ENCODE results near the gene EEF1AKMT4.
A peak's percentile ranks its signal among the peaks of the same experiment; 100 is the strongest.
"Not testable (repeated sequence)": the region's sequence is repeated elsewhere in the genome, so short reads cannot be mapped to it uniquely, and the experiment has no call there.

Gene EEF1AKMT4

GRCh38 chr3:184259878-184260723 lies 10.6 kb downstream of the EEF1AKMT4 start:
- DNase-seq, result peak in 14 of 51 donors; percentile 6 to 62 (median 25)

GRCh38 chr3:184260724-184261269 lies 11.3 kb downstream of the EEF1AKMT4 start:
- DNase-seq, result peak in 2 of 51 donors; percentile 22 to 33

- DNase-seq, result peak in 41 of 51 donors; percentile 19 to 78 (median 55)
Measured at GRCh38 chr3:184261270-184261853, 11.9 kb downstream of the EEF1AKMT4 start, which contains the start of gene CAMK2N2. TSS of gene CAMK2N2 (minus strand) at chr3:184261553. CDS start at chr3:184261285, 268 bp downstream.

GRCh38 chr3:184261854-184262763 lies 12.6 kb downstream of the EEF1AKMT4 start:
- DNase-seq, result peak in 17 of 51 donors; percentile 7 to 54 (median 31)

- DNase-seq, result peak in 1 of 51 donors; percentile 21
Measured at GRCh38 chr3:184262764-184263179, 13.3 kb downstream of the EEF1AKMT4 start.

- DNase-seq, result not testable (repeated sequence)
Measured at GRCh38 chr3:184267249-184267648, 17.8 kb downstream of the EEF1AKMT4 start.

GRCh38 chr3:184272269-184272668 lies 22.8 kb downstream of the EEF1AKMT4 start:
- DNase-seq, result no peak

- DNase-seq, result peak in 2 of 51 donors; percentile 6 to 12
Measured at GRCh38 chr3:184275381-184275701, 25.9 kb downstream of the EEF1AKMT4 start.

GRCh38 chr3:184275961-184276910 lies 26.8 kb downstream of the EEF1AKMT4 start, which contains the start of gene ECE2:
TSS of gene ECE2 (plus strand) at chr3:184276022. CDS start at chr3:184276154, 132 bp downstream.
- DNase-seq, result peak in 12 of 51 donors; percentile 4 to 46 (median 17)

GRCh38 chr3:184277366-184277765 lies 27.9 kb downstream of the EEF1AKMT4 start:
- DNase-seq, result no peak

- no peak for DNase-seq
Measured at GRCh38 chr3:184282941-184283340, 33.5 kb downstream of the EEF1AKMT4 start.

- no peak for DNase-seq
Measured at GRCh38 chr3:184283681-184284080, 34.2 kb downstream of the EEF1AKMT4 start.

- DNase-seq, result peak in 34 of 51 donors; percentile 5 to 75 (median 44)
Measured at GRCh38 chr3:184284696-184285095, 35.2 kb downstream of the EEF1AKMT4 start.

GRCh38 chr3:184289426-184289938 lies 40.0 kb downstream of the EEF1AKMT4 start:
- peak in 28 of 51 donors; percentile 1 to 60 (median 17) for DNase-seq

GRCh38 chr3:184290331-184290730 lies 40.9 kb downstream of the EEF1AKMT4 start:
- DNase-seq, result no peak

- DNase-seq, result no peak
Measured at GRCh38 chr3:184291044-184291737, 41.7 kb downstream of the EEF1AKMT4 start.

GRCh38 chr3:184291738-184292445 lies 42.4 kb downstream of the EEF1AKMT4 start:
- DNase-seq, result no peak

GRCh38 chr3:184295771-184296170 lies 46.3 kb downstream of the EEF1AKMT4 start:
- no peak for DNase-seq

Measured in hypothalamus (tissue), 51 donors.